Measurements from ENCODE around the gene RAP1A. TPM values are rescaled to one million over a fixed set of nuclear protein-coding genes. Genes with fewer than 3 reads are reported as not detected.
A peak's percentile ranks its signal among the peaks of the same experiment; 100 is the strongest.

The RAP1A gene
- polyA plus RNA-seq, 12 donors = 51.4 to 76.6 (median 61.9) TPM; not detected in 1

- DNase-seq = peak; percentile 97
Observed at GRCh38 chr1:111755331-111756123, 135.9 kb downstream of the RAP1A start, which contains the start of gene DDX20. DDX20 (plus strand) TSS chr1:111755901; CDS start chr1:111755925, 24 bp downstream.

GRCh38 chr1:111756124-111756513 is 136.5 kb downstream of the RAP1A start:
- DNase-seq = no peak

GRCh38 chr1:111758373-111758772 is 138.8 kb downstream of the RAP1A start:
- no peak for DNase-seq

- no peak for DNase-seq
Observed at GRCh38 chr1:111761717-111762116, 142.1 kb downstream of the RAP1A start.

- no peak for DNase-seq
Observed at GRCh38 chr1:111762332-111762731, 142.7 kb downstream of the RAP1A start.

Other genes with a start within 250 kb of the RAP1A start
- 1 to 10 TPM in 9 of 12 donors, under 1 TPM in 1, not detected in 2; 0.80 to 2.8 (median 1.7) TPM for gene OVGP1, start 192.1 kb upstream of the RAP1A start, polyA plus RNA-seq (ENCODE audit: insufficient read length in 12 of 12)
- 10 to 100 TPM in 11 of 12 donors, not detected in 1; 31.2 to 45.2 (median 37.6) TPM for gene WDR77, start 170.5 kb upstream of the RAP1A start, polyA plus RNA-seq (ENCODE audit: insufficient read length in 12 of 12)
- 100 to 1,000 TPM in 11 of 12 donors, not detected in 1; 148 to 324 (median 295) TPM for gene ATP5PB, start 170.3 kb upstream of the RAP1A start, polyA plus RNA-seq (ENCODE audit: insufficient read length in 12 of 12)
- gene C1orf162, start 145.8 kb upstream of the RAP1A start, polyA plus RNA-seq (ENCODE audit: insufficient read length in 12 of 12) = 10 to 100 TPM in 1 of 12 donors, 1 to 10 TPM in 9, not detected in 2; 2.3 to 12.5 (median 4.6) TPM
- gene ADORA3, start 116.2 kb upstream of the RAP1A start, polyA plus RNA-seq (ENCODE audit: insufficient read length in 12 of 12) = under 1 TPM in 10 of 12 donors, not detected in 2; 0.26 to 0.81 (median 0.44) TPM
- gene TMIGD3, start 116.2 kb upstream of the RAP1A start, polyA plus RNA-seq (ENCODE audit: insufficient read length in 12 of 12) = 1 to 10 TPM in 1 of 12 donors, under 1 TPM in 9, not detected in 2; 0.28 to 1.1 (median 0.61) TPM
- 10 to 100 TPM in 11 of 12 donors, not detected in 1; 11.3 to 79.0 (median 43.3) TPM for gene INKA2, start 119.6 kb downstream of the RAP1A start, polyA plus RNA-seq (ENCODE audit: insufficient read length in 12 of 12)
- 10 to 100 TPM in 10 of 12 donors, 1 to 10 TPM in 1, not detected in 1; 9.1 to 16.4 (median 13.1) TPM for gene DDX20, start 136.1 kb downstream of the RAP1A start, polyA plus RNA-seq (ENCODE audit: insufficient read length in 12 of 12)